MCF 10A (cell line): ENCODE measurements around the gene ZMYND8. TPM values are rescaled to one million over a fixed set of nuclear protein-coding genes. Genes with fewer than 3 reads are reported as not detected.
"Not testable (repeated sequence)": the region's sequence is repeated elsewhere in the genome, so short reads cannot be mapped to it uniquely, and the experiment has no call there.

Source experiments
- BruUV-seq: library from RNA; stranded (reverse); fragments of 400-500 nt; replicated peaks from 2 replicates; lab custom pipeline; 2021; lab: Mats Ljungman, UMichigan
- CTCF ChIA-PET: fragments of 300-600 bp; sonication (Branson Sonifier 250); formaldehyde crosslinking; extraction: SDS; loops from one replicate; lab custom pipeline; 2021; ENCODE audit warnings: antibody characterized with exemption, inconsistent platforms; lab: Yijun Ruan, JAX
- POLR2A ChIA-PET: fragments of 300-600, 350-650 bp; sonication (Branson Sonifier 250); formaldehyde crosslinking; extraction: SDS; loops from one replicate; lab custom pipeline; 2020; ENCODE audit warnings: antibody characterized with exemption, inconsistent platforms; lab: Yijun Ruan, JAX
- DNase-seq: peaks from one replicate; pipeline ENCODE4 v3.0.0-alpha.2; 2018; ENCODE audit not compliant: unreplicated experiment
- H3K27ac Mint-ChIP-seq: one replicate; pipeline ENCODE4 v1.8.0; 2022; ENCODE audit warnings: mild to moderate bottlenecking, low read depth, mixed read lengths; ENCODE audit not compliant: unreplicated experiment
- H3K27me3 Mint-ChIP-seq: one replicate; pipeline ENCODE4 v1.8.0; 2022; ENCODE audit warnings: mixed read lengths; ENCODE audit not compliant: insufficient read depth, unreplicated experiment
- H3K36me3 Mint-ChIP-seq: one replicate; pipeline ENCODE4 v1.8.0; 2022; ENCODE audit warnings: mild to moderate bottlenecking, moderate library complexity, mixed read lengths; ENCODE audit not compliant: insufficient read depth, unreplicated experiment
- H3K4me1 Mint-ChIP-seq: one replicate; pipeline ENCODE4 v1.8.0; 2022; ENCODE audit warnings: mixed read lengths; ENCODE audit not compliant: insufficient read depth, unreplicated experiment
- H3K4me3 Mint-ChIP-seq: one replicate; pipeline ENCODE4 v1.8.0; 2022; ENCODE audit warnings: mild to moderate bottlenecking, moderate library complexity, mixed read lengths; ENCODE audit not compliant: unreplicated experiment
- H3K9me3 Mint-ChIP-seq: one replicate; pipeline ENCODE4 v1.8.0; 2022; ENCODE audit warnings: mixed read lengths; ENCODE audit not compliant: unreplicated experiment
- intact Hi-C: fragments of 100-400 bp; cut with micrococcal nuclease; formaldehyde crosslinking; loops from 2 replicates; pipeline ENCODE4 v1.14.1; 2022
- total RNA-seq: library from RNA; stranded (reverse); gene quantifications from 2 replicates; pipeline ENCODE4 v1.2.3, GENCODE V29; 2022
- TF ChIP-seq, protein P1 (sequence below): fragments of 200-600 bp; IDR thresholded peaks from one replicate; pipeline ENCODE4 v1.8.0; 2022; ENCODE audit warnings: antibody characterized with exemption, mild to moderate bottlenecking; ENCODE audit not compliant: unreplicated experiment

The ZMYND8 gene
- total RNA-seq, 1 experiment from 2014 or later = 127 TPM

DNA sequence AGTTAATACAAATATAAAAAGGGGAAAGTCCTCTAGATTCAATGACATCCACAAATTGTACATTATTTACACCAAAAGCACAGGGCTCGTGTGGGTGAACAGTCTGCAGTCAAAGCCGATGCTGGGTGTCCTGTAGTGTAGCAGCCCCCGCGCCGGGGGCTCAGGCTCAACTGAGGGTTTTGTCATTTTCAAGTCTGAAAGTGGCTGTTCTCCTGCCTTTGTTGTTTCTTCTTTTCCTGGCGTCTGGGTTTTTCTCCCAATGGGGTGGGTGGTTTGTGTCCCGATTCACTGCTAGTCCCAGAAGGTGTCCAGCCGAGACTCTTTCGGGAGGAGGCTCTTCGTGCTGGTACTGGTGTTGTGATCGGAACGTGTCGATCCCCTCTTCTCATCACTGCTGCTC lies 146.0 kb downstream of the ZMYND8 start:
- intact Hi-C loops = no loop called here
- CTCF ChIA-PET = no interaction called here
- POLR2A ChIA-PET = interaction anchor here (0.7 kb wide), 1 partner anchor 307 kb away, joined by 3 read pairs; no protein-coding TSS in a partner anchor
- TF ChIP-seq, protein P1, sequence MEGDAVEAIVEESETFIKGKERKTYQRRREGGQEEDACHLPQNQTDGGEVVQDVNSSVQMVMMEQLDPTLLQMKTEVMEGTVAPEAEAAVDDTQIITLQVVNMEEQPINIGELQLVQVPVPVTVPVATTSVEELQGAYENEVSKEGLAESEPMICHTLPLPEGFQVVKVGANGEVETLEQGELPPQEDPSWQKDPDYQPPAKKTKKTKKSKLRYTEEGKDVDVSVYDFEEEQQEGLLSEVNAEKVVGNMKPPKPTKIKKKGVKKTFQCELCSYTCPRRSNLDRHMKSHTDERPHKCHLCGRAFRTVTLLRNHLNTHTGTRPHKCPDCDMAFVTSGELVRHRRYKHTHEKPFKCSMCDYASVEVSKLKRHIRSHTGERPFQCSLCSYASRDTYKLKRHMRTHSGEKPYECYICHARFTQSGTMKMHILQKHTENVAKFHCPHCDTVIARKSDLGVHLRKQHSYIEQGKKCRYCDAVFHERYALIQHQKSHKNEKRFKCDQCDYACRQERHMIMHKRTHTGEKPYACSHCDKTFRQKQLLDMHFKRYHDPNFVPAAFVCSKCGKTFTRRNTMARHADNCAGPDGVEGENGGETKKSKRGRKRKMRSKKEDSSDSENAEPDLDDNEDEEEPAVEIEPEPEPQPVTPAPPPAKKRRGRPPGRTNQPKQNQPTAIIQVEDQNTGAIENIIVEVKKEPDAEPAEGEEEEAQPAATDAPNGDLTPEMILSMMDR = no peak
- H3K36me3 Mint-ChIP-seq = peaks cover 9% of the 10 kb centered on the region
- H3K9me3 Mint-ChIP-seq = no peaks in the 10 kb centered on the region
- H3K27me3 Mint-ChIP-seq = no peaks in the 10 kb centered on the region
- DNase-seq = no peak
- no peak overlapping the region for H3K4me3 Mint-ChIP-seq
- peaks cover 6% of the 10 kb centered on the region for H3K4me1 Mint-ChIP-seq
- no peak overlapping the region for H3K27ac Mint-ChIP-seq
- BruUV-seq = no TSS peak

DNA sequence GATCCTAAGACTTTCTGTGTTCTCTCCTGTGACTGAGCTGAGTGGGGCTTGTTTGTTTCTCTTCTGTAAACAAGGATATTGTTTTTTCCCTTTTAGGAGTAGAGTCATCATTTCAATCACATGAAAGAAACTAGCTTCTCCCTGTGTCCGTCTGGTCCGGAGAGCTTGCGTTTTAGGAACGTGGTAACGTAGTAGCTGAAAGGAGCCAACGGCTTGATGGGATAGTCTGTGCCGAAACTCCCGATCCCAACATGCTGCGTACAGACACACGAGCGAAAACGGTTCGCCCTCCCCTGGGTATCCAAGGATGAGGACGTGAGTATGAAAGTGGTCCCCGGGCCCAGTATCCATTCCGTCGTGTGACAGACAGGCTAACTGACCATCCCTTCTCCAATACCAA lies 146.5 kb downstream of the ZMYND8 start:
- no peak overlapping the region for H3K4me3 Mint-ChIP-seq
- TF ChIP-seq, protein P1 = no peak
- ChIA-PET CTCF (interaction anchor here (6.2 kb wide), 1 partner anchor 174 kb away, joined by 41 read pairs; no protein-coding TSS in a partner anchor), POLR2A (interaction anchor here (0.7 kb wide), 1 partner anchor 306 kb away, joined by 3 read pairs; no protein-coding TSS in a partner anchor)
- no peak for DNase-seq
- BruUV-seq = TSS peak; percentile 55
- H3K4me1 Mint-ChIP-seq = peaks cover 6% of the 10 kb centered on the region
- intact Hi-C loops = no loop called here
- H3K27me3 Mint-ChIP-seq = no peaks in the 10 kb centered on the region
- no peak overlapping the region for H3K27ac Mint-ChIP-seq
- H3K9me3 Mint-ChIP-seq = no peaks in the 10 kb centered on the region
- H3K36me3 Mint-ChIP-seq = peaks cover 8% of the 10 kb centered on the region

DNA sequence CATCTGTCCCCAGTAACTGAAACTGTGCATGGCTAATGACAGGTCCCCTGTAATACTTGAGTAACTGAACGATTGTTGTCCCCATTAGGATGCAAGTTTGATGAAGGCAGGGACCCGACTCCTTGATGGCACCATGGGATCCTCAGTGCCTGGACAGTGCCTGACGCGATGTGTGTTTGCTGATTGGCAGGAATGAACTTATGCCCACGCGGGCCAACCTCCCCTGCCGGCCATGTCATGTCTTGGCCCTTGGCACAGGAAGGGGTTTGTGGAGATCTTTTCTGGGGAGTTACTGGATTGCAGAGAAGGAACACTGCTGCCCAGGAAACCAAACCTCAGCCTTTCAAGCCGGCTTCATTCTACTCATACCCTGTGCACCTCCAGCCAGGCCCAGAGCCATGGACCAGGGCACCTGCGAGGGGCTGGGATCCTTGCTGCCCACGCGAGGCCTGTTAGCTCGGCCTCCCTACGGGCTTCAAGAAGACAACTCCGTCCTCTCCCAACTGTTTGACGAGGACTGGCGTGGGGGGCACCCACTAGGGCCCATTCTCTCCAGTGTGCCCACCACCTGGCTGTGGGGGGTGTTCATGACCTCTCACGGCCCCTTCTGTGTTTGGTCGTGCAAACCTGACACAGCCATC lies 147.8 kb downstream of the ZMYND8 start:
- Mint-ChIP-seq H3K4me1 (peaks cover 6% of the 10 kb centered on the region), H3K9me3 (no peaks in the 10 kb centered on the region), H3K27ac (no peak overlapping the region), H3K36me3 (peaks cover 18% of the 10 kb centered on the region), H3K27me3 (no peaks in the 10 kb centered on the region), H3K4me3 (no peak overlapping the region)
- POLR2A ChIA-PET = no interaction called here
- TF ChIP-seq, protein P1 = no peak
- BruUV-seq = no TSS peak
- CTCF ChIA-PET = interaction anchor here (6.2 kb wide), 1 partner anchor 176 kb away, joined by 41 read pairs; no protein-coding TSS in a partner anchor
- no peak for DNase-seq
- intact Hi-C loops = no loop called here

DNA sequence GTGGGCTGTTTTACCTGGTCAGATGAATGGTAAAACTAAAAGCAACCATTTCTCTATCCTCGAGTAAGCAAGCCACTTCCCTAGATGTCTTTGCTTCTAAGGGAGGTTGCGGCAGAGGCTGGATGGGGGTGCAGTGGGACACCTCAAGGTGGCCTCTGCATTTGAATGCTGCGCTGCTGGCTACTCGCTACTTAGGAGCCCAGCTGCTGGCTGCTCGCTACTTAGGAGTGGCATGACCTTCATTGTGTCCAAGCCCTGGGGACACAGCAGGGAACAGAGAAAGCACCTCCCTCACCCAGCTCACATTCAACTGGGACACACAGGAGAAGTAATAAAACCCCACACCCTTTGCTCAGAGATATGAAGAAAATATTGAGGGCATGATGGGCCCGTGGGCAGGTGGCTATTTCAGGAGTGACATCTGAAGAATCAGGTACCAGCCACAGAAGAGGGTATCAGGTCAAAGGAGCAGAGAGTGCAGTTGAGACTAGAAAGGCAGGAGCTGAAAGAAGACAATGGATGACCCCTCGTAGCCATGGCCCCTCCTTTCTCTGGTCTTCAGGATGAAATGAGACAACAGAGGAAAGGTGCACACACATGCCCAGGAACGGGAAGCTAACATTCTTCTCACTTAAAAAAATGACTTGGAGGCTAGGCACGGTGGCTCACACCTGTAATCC lies 149.4 kb downstream of the ZMYND8 start:
- no TSS peak for BruUV-seq
- DNase-seq = no peak
- H3K9me3 Mint-ChIP-seq = no peaks in the 10 kb centered on the region
- H3K27ac Mint-ChIP-seq = no peak overlapping the region
- H3K27me3 Mint-ChIP-seq = no peaks in the 10 kb centered on the region
- intact Hi-C loops = no loop called here
- CTCF ChIA-PET = interaction anchor here (0.6 to 6.2 kb wide), 9 partner anchors 9 to 458 kb away, joined by 3 to 41 read pairs (median 7); no protein-coding TSS in a partner anchor
- no peak overlapping the region for H3K4me3 Mint-ChIP-seq
- H3K4me1 Mint-ChIP-seq = peaks cover 6% of the 10 kb centered on the region
- POLR2A ChIA-PET = interaction anchor here (0.6 to 1.3 kb wide), 4 partner anchors 9 to 435 kb away, joined by 3 to 5 read pairs (median 4); no protein-coding TSS in a partner anchor
- peaks cover 18% of the 10 kb centered on the region for H3K36me3 Mint-ChIP-seq
- TF ChIP-seq, protein P1 = no peak

DNA sequence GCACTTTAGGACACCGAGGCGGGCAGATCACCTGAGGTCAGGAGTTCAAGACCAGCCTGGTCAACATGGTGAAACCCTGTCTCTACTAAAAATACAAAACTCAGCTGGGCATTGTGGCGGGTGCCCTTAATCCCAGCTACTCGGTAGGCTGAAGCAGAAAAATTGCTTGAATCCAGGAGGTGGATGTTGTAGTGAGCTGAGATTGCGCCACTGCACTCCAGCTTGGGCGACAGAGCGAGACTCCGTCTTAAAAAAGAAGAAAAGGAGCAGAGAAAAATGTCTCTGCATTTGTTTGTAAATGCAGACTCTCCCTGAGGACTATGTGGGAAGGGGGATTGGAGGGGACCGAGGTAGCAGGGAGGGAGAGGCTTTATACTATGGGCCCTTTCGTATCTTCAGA lies 149.9 kb downstream of the ZMYND8 start:
- H3K36me3 Mint-ChIP-seq = peaks cover 18% of the 10 kb centered on the region
- H3K4me3 Mint-ChIP-seq, H3K4me1 Mint-ChIP-seq, H3K9me3 Mint-ChIP-seq, DNase-seq, H3K27me3 Mint-ChIP-seq, H3K27ac Mint-ChIP-seq, intact Hi-C loops, BruUV-seq: not testable (repeated sequence)
- ChIA-PET POLR2A (interaction anchor here (0.6 to 1.7 kb wide), 4 partner anchors 8 to 435 kb away, joined by 3 to 5 read pairs (median 4); no protein-coding TSS in a partner anchor), CTCF (interaction anchor here (0.6 to 6.2 kb wide), 9 partner anchors 8 to 457 kb away, joined by 3 to 41 read pairs (median 7); no protein-coding TSS in a partner anchor)
